ENCODE results near the gene PCNT.
A peak's percentile ranks its signal among the peaks of the same experiment; 100 is the strongest.

The PCNT gene

DNA sequence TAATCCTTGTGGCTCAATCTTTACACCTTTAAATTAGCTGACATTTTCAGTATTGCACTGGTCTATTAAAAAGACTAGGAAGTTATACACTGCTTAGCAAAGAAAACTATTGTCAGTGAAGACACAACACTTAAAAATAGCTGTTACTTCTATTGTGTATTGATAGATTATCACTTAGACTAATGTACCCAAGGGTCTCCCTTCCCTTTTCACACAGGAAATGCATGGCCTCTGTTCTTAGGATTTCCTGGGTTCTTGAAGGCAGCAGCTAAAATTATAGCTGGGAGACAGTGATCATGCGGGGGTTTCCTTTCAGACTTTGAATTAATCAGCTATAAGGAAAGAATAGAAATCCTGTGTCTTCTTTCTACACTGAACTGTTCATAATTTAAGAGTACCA is 147.6 kb downstream of the PCNT start:
- no peak overlapping the region for H3K4me3 ChIP-seq (replicated peaks; ENCODE audit: insufficient read depth, low read length)
- no peak for DNase-seq (ENCODE audit: low read depth in 1 of 2, low spot score in 1 of 2)
- TF ChIP-seq GABPA (IDR thresholded peaks at IDR 0.05; ENCODE audit: low read depth): no peak
- TF ChIP-seq, protein P1, sequence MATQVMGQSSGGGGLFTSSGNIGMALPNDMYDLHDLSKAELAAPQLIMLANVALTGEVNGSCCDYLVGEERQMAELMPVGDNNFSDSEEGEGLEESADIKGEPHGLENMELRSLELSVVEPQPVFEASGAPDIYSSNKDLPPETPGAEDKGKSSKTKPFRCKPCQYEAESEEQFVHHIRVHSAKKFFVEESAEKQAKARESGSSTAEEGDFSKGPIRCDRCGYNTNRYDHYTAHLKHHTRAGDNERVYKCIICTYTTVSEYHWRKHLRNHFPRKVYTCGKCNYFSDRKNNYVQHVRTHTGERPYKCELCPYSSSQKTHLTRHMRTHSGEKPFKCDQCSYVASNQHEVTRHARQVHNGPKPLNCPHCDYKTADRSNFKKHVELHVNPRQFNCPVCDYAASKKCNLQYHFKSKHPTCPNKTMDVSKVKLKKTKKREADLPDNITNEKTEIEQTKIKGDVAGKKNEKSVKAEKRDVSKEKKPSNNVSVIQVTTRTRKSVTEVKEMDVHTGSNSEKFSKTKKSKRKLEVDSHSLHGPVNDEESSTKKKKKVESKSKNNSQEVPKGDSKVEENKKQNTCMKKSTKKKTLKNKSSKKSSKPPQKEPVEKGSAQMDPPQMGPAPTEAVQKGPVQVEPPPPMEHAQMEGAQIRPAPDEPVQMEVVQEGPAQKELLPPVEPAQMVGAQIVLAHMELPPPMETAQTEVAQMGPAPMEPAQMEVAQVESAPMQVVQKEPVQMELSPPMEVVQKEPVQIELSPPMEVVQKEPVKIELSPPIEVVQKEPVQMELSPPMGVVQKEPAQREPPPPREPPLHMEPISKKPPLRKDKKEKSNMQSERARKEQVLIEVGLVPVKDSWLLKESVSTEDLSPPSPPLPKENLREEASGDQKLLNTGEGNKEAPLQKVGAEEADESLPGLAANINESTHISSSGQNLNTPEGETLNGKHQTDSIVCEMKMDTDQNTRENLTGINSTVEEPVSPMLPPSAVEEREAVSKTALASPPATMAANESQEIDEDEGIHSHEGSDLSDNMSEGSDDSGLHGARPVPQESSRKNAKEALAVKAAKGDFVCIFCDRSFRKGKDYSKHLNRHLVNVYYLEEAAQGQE (IDR thresholded peaks at IDR 0.05; ENCODE audit: insufficient replicate concordance, low read depth): no peak
- TF ChIP-seq POLR2AphosphoS5 (IDR thresholded peaks at IDR 0.05; ENCODE audit: low read depth): no peak
- TF ChIP-seq, protein P2, sequence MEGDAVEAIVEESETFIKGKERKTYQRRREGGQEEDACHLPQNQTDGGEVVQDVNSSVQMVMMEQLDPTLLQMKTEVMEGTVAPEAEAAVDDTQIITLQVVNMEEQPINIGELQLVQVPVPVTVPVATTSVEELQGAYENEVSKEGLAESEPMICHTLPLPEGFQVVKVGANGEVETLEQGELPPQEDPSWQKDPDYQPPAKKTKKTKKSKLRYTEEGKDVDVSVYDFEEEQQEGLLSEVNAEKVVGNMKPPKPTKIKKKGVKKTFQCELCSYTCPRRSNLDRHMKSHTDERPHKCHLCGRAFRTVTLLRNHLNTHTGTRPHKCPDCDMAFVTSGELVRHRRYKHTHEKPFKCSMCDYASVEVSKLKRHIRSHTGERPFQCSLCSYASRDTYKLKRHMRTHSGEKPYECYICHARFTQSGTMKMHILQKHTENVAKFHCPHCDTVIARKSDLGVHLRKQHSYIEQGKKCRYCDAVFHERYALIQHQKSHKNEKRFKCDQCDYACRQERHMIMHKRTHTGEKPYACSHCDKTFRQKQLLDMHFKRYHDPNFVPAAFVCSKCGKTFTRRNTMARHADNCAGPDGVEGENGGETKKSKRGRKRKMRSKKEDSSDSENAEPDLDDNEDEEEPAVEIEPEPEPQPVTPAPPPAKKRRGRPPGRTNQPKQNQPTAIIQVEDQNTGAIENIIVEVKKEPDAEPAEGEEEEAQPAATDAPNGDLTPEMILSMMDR (IDR thresholded peaks at IDR 0.05; ENCODE audit: insufficient read depth, low read length): no peak

DNA sequence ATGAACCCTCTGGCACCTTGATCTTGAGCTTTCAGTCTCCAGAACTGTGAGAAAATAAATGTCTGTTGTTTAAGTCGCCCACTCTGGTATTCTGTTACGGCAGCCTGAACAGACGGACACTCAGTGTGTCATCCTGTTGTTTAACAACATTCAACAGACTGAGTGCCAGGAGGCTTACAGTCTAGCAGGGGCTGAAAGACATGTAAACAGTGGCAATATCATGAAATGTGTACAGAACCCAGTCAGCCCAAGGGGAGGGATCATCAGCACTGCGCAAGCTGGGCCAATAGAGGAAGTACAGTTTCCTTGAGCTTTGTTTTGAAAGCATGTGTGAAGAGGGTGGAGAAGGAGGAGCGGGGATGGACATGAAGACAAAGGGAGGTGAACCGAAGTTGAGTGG is 148.3 kb downstream of the PCNT start:
- DNase-seq (ENCODE audit: low read depth in 1 of 2, low spot score in 1 of 2): peak in 1 of 2 experiments; percentile 79
- TF ChIP-seq POLR2AphosphoS5 (IDR thresholded peaks at IDR 0.05; ENCODE audit: low read depth): no peak
- TF ChIP-seq, protein P2 (IDR thresholded peaks at IDR 0.05; ENCODE audit: insufficient read depth, low read length): no peak
- TF ChIP-seq GABPA (IDR thresholded peaks at IDR 0.05; ENCODE audit: low read depth): no peak
- TF ChIP-seq, protein P1 (IDR thresholded peaks at IDR 0.05; ENCODE audit: insufficient replicate concordance, low read depth): no peak
- TF ChIP-seq SPI1 (IDR thresholded peaks at IDR 0.05; ENCODE audit: borderline replicate concordance, low read depth): peak; percentile 67; the same call in 1 of the 2 replicates
- Histone ChIP-seq H3K27me3 (ENCODE audit: insufficient read depth, poor library complexity, severe bottlenecking) (no peaks in the 10 kb centered on the region), H3K4me3 (replicated peaks; ENCODE audit: insufficient read depth, low read length) (no peak overlapping the region), H3K27ac (replicated peaks) (peak overlapping the region; percentile 43)

More for the DNA sequence above, 147.6 kb downstream of the PCNT start:
- H3K27ac ChIP-seq (replicated peaks): peak overlapping the region; percentile 43
- no peaks in the 10 kb centered on the region for H3K27me3 ChIP-seq (ENCODE audit: insufficient read depth, poor library complexity, severe bottlenecking)

DNA sequence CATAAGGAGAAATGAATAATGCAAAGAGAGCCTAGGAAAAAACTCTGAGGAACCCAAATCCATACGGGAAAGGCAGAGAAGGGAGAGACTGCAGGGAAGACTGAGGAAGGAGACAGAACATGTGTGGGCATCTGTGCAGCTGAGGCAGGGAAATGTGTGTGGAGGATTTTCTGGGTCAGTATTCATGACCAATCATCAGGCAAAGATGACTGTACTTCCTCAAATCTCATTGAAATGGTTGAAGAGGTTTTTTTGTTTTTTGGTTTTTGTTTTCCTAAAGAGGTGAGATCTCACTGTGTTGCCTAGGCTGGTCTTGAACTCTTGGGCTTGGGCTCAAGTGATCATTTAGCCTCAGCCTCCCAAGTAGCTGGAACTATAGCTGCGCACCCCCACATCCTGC is 150.4 kb downstream of the PCNT start:
- H3K27ac ChIP-seq (replicated peaks): no peak overlapping the region
- TF ChIP-seq, protein P2 (IDR thresholded peaks at IDR 0.05; ENCODE audit: insufficient read depth, low read length): no peak
- TF ChIP-seq SPI1 (IDR thresholded peaks at IDR 0.05; ENCODE audit: borderline replicate concordance, low read depth) (peak; percentile 8; the same call in 1 of the 2 replicates), POLR2AphosphoS5 (IDR thresholded peaks at IDR 0.05; ENCODE audit: low read depth) (no peak), GABPA (IDR thresholded peaks at IDR 0.05; ENCODE audit: low read depth) (no peak)
- TF ChIP-seq, protein P1 (IDR thresholded peaks at IDR 0.05; ENCODE audit: insufficient replicate concordance, low read depth): no peak

More for the DNA sequence above, 150.4 kb downstream of the PCNT start:
- DNase-seq (ENCODE audit: low read depth in 1 of 2, low spot score in 1 of 2): no peak
- H3K4me3 ChIP-seq (replicated peaks; ENCODE audit: insufficient read depth, low read length): no peak overlapping the region
- no peaks in the 10 kb centered on the region for H3K27me3 ChIP-seq (ENCODE audit: insufficient read depth, poor library complexity, severe bottlenecking)
